Measurements from ENCODE around the gene CAMK2G.
"Not testable (repeated sequence)": the region's sequence is repeated elsewhere in the genome, so short reads cannot be mapped to it uniquely, and the experiment has no call there.

Gene CAMK2G

DNA sequence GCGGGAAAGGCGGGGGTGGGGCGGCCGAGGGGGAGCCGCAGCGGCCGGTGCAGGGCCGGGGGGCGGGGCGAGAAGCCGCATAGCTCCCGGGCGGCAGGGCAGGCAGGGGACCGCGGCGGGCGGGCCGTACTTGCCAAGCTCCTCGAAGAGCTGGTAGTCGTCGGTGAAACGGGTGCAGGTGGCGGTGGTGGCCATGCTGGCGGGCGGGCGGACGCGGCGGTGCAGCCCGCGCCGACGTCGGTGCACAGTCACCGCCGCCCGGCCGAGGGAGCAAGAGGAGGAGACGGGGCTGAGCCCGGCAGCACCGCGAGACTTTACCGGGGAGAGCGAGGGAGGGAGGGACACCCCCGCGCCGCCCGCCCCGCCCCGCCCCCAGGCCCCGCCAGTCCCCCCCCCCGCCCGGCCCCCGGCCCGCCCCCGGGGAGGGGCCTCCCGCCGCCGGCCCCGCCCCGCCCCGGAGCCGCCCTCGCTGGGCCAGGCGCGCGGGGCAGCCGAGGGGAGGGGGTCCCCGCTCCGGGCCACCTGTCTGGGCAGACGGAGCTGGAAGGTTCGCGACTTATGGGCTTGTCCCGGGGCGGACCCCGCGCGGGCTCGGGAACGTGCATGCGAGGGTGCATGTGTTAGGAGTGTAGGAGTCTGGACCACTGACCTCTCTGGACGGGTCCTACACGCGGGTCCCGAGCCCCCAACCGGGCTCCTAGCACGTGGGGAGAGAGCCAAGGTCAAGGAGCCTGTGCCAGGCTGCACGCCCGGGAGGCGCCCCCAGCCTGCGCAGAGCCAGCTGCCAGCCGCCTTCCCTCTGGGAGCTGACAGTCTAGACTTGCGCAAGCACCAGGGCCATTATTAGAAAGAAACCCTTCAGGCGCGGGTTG, at the start of gene CAMK2G:
Gene CAMK2G, minus strand, starts transcription at position 289 of the 872 bp plus-strand sequence. Its CDS starts 94 bp downstream, at position 195.
- DNase-seq, result peak; percentile 64

- DNase-seq, result no peak
These were observed 48.4 kb upstream of the CAMK2G start for GRCh38 chr10:73922864-73923133.

DNA sequence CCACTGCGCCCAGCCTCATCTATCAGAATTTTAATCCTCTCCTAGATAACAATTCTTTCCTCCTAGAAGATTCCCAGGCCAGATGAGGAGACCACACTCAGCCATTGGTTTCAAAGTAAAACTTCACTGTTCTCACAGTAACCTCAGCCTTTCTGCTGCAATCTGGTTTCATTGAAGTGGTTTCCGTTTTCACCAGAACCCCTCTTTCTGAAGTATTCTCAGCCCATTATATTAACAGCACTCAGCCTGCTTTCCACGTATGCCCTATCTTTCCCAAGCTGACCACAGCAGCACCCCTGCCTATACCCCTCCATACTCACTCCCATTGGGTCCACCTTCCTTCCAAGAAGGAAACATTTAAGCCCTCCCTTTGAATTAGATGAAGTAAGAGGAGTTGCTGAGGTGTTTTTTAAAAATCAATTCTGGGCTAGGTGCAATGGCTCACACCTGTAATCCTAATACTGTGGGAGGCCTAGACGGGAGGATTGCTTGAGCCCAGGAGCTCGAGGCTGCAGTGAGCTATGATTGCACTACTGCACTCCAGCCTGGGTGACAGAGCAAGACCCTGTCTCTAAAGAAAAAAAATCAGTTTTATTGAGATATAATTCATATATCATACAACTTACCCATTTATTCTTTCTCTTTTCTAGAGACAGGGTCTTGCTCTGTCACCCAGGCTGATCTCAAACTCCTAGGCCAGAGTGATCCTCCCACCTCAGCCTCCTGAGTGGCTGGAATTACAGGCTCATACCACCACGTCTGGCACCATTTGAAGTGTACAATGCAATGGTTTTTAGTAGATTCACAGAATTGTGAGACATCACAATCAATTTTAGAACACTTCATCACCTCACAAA, 47.9 kb upstream of the CAMK2G start:
- DNase-seq, result no peak

GRCh38 chr10:73920089-73920488, 45.7 kb upstream of the CAMK2G start:
- no peak for DNase-seq

DNA sequence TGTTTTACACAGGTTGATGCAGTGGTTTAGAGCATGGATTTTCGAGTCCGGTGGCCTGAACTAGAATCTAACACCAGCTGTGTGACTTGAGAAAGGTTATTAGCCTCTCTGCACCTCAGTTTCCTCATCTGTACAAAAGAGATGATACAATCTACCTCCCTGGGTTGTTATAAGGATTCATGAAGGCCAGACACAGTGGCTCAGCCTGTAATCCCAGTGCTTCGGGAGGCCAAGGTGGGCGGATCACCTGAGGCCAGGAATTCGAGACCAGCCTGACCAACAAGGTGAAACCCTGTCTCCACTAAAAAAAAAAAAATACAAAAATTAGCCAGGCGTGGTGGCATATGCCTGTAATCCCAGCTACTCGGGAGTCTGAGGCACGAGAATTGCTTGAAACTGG, 45.1 kb upstream of the CAMK2G start:
- DNase-seq, result not testable (repeated sequence)

DNA sequence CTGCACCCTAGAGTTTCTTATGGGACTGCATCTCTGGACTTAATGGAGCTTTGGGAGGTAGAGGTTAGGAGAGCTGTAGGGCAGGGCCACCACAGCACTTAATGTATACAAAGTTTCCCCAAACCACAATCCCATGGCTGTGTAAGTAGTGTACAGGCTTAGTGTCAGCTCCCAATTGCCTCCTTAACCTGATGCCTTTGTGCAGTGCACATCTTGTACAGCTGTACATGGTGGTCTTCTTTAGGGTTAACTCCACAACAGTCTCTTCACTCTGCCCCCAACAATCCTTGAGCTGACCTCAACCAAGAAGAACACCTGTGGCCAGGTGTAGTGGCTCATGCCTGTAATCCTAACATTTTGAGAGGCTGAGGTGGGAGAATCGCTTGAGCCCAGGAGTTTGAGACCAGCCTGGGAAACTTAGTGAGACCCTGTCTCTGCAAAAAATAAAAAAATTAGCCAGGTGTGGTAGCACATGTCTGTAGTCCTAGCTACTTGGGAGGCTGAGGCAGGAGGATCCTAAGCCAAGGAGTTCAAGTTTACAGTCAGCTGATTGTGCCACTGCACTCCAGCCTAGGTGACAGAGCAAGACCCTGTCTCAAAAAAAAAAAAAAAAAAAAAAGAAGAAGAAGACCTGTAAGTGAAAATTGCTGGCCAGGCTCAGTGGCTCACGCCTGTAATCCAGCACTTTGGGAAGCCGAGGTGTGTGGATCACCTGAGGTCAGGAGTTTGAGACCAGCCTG, 43.4 kb upstream of the CAMK2G start:
- no peak for DNase-seq

DNA sequence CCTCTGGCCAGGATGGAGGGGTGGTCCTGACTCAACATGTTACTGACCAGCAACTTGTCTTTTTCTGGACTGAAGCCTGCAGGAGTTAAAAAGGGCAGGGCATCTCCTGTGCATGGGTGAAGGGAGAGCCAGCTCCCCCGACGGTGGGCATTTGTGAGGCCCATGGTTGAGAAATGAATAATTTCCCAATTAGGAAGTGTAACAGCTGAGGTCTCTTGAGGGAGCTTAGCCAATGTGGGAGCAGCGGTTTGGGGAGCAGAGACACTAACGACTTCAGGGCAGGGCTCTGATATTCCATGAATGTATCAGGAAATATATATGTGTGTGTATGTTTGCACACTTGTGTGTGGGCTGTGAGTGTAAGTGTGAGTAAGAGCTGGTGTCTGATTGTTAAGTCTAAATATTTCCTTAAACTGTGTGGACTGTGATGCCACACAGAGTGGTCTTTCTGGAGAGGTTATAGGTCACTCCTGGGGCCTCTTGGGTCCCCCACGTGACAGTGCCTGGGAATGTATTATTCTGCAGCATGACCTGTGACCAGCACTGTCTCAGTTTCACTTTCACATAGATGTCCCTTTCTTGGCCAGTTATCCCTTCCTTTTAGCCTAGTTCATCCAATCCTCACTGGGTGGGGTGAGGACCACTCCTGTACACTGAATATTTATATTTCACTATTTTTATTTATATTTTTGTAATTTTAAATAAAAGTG, 42.6 kb upstream of the CAMK2G start:
- DNase-seq, result no peak

DNA sequence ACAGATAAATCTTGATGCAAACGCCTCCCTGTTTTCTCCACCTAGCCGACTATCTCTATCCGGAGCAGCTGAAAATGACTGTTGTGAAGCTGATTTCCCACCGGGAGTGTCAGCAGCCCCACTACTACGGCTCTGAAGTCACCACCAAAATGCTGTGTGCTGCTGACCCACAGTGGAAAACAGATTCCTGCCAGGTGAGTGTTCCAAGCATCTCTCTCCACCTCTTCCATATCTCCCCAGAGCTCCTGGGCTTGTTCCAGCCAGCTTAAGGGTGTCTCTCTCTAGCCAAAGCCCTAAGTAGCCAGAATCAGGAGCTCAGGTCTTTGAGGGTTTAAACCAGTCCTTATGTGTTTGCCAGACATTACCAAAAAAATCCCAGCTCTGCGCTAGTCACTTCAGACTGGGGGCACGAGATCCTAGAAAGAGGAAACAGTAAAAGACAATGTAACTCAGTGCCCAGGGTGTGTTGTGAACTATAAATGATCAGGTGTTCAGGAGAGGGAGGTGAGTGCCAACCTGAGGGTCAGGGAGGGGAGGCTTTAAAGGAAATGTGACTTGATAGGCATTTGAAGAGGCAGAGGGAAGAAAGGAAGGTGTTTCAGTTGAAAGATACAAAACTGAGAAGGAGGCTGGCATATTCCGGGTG, 41.0 kb upstream of the CAMK2G start:
- DNase-seq, result no peak

DNA sequence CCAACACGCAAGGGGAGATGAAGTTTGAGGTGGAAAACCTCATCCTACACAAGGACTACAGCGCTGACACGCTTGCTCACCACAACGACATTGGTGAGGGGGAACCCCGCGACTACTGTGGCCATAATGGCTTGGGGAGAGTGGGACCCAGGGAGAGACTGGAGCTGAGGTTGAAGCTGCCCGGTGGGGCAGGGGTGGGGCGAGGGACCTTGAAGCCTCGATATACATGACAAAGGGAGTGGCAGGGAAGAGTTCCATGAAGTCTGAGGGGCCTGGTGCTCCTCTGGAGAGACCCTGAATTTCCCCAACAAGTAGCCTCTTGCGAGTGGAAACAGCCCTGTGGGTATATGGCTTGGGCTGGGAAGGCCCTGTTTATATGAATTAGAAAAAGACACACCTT, 39.7 kb upstream of the CAMK2G start:
- no peak for DNase-seq

DNA sequence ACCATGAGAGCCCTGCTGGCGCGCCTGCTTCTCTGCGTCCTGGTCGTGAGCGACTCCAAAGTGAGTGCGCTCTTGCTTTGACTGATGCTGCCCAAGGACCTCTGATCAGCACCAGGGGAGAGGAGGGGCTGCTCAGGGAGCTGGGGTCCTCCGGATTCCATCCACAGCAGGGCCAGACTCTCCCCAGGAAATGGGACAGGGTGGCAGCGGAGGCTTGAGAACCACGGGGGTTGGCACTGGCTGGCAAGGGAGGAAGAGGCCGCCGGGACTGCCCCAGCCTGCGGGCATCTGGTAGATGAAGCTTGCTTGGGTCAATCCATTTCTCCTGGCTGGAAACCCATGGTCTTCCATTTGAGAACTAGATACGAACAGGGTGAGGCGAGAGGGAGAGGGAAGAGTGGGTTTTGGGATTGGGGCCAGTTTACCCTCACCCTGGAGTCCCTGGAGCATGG, 37.2 kb upstream of the CAMK2G start:
- no peak for DNase-seq

DNA sequence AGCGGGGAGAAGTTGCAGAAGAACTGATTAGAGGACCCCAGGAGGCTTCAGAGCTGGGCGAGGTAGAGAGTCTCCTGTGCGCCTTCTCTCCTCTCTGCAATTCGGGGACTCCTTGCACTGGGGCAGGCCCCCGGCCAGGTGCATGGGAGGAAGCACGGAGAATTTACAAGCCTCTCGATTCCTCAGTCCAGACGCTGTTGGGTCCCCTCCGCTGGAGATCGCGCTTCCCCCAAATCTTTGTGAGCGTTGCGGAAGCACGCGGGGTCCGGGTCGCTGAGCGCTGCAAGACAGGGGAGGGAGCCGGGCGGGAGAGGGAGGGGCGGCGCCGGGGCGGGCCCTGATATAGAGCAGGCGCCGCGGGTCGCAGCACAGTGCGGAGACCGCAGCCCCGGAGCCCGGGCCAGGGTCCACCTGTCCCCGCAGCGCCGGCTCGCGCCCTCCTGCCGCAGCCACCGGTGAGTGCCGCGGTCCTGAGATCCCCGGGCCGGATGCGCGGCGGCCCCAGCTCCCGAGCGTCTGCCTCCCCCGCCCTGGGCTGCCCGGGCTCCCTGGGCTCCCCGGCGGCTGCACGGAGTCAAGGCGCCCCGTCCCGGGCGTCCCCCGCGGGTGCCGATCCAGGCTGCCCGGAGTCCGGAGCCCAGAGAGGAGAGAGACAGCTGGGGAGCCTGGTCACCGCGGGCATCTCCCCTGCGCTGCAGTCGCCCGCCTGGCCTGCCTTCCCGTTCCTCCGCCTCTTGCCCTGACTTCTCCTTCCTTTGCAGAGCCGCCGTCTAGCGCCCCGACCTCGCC, 36.6 kb upstream of the CAMK2G start, which contains the start of gene PLAU:
Gene PLAU, plus strand, starts transcription at position 369 of the 789 bp plus-strand sequence. CDS start 424 bp downstream, outside the sequence.
- no peak for DNase-seq

GRCh38 chr10:73910401-73910763, 36.0 kb upstream of the CAMK2G start:
- no peak for DNase-seq

DNA sequence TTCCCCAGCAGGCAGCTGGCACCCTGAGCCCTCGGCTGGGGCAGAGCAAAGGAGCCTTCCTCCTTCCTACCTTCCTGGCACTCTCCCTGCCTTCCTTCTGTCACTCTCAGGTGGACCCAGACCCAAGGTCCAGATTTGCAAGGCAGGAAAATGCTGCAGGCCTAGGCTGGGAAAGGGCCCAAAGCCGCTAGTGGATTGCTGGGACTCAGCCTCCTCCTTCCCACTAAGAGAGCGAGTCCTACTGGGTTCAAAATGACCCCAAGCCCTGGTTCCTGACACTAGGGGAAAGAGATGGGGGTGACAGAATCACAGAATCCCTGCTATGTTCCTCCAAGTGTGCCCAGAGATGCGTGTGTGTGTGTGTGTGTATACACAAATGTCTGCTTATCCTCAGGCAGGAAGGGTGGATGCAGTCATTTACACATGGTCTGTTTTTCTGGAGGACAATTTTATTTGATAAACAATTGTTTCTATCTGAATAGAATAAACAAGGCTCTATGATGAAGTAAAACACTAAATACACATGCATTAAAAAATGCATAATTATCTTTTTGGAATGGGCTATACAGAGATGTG, 35.3 kb upstream of the CAMK2G start:
- no peak for DNase-seq

GRCh38 chr10:73908853-73909539, 34.6 kb upstream of the CAMK2G start:
- DNase-seq, result no peak

DNA sequence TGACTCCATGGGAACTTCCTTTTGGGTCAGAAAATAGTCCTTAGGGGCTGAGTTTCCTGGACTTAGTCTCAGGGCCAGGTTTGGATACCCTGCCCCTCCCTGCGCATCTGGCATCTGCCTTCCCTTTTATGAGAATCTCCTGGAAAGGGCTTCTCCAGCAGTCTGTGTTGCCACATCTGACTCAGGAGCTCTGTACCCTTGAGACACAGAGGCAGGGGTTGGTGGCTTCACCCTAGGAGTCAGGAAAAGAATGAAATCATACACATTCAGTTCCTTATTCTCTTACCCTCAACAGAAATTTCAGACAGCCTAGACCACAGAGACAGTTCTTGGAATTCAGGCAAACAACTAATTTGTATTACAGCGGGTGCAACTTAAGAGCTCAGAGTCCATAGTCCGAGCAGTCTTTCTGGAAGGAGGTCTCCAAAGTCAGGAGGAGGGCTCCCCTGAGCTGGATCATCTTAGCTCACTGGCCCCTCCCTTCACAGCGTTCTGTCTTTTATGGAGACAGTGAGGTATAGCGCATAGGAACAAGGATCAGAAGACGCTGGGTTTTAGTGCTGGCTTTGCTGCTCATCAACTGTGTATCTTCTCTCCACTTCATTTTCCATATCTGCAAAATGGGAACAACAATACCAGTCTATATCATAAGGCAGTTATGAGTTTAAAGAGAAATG, 33.6 kb upstream of the CAMK2G start:
- DNase-seq, result no peak

GRCh38 chr10:73906524-73907447, 32.4 kb upstream of the CAMK2G start:
- no peak for DNase-seq

DNA sequence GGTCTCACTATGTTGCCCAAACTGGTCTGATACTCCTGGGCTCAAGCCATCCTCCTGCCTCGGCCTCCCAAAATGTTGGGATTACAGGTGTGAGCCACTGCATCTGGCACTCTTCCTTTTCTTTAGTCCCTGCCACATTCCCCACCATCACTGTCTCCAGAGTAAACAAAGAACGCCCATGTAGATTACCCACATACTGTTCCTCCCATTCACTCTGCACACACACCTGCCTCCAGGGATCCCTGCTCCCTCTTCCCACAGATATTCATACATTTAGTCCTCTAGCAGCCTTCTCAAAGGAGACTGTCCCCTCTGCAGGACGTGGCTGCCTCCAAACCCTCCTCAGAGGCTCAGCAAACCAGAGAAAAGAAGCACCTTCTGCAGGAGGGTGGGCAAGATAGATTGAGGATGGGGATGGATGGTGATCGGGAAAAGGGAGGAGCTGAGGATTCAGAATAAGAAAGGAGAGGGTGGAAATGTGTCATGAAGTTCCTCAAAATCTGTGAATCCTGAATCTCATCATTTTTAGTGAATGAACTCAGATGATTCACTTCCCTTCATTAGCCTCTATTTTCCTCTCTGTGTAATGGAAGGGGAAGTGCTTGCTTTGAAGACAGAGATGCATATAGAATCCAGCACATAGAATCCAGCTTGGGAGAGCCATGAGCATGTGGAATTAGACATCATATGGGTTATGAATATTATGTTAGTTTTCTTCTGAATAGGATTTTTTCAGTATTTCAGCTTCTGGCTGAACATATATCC, 31.1 kb upstream of the CAMK2G start:
- DNase-seq, result no peak

GRCh38 chr10:73902351-73902750, 28.0 kb upstream of the CAMK2G start:
- no peak for DNase-seq
